Cardiac muscle cell (in vitro differentiated cells and primary cell): ENCODE results near the gene GAB2. TPM values are rescaled to one million over a fixed set of nuclear protein-coding genes. Genes with fewer than 3 reads are reported as not detected.
A peak's percentile ranks its signal among the peaks of the same experiment; 100 is the strongest.

ENCODE experiments used
- DNase-seq, 2 donors: peaks; one replicate each; pipeline versions ENCODE4 v3.0.0 to v3.0.0-alpha.2; 2010 to 2017; ENCODE audit warnings: low read depth in 1 of 2, low spot score in 1 of 2
- H3K27ac ChIP-seq: fragments of 200-600 bp; sonication (generic); 2 replicates; pipeline ENCODE4 v1.5.1; 2016
- H3K27me3 ChIP-seq: fragments of 200-600 bp; sonication (generic); 2 replicates; pipeline ENCODE4 v1.6.0; 2016; ENCODE audit warnings: control low read depth
- H3K36me3 ChIP-seq: fragments of 200-600 bp; sonication (generic); 2 replicates; pipeline ENCODE4 v1.5.1; 2016; ENCODE audit warnings: control low read depth
- H3K4me1 ChIP-seq: fragments of 200-600 bp; sonication (generic); 2 replicates; pipeline ENCODE4 v1.8.1; 2017; ENCODE audit warnings: low read depth, mild to moderate bottlenecking, mixed run types
- H3K4me3 ChIP-seq: fragments of 200-600 bp; sonication (generic); 2 replicates; pipeline ENCODE4 v1.5.1; 2016; ENCODE audit warnings: mild to moderate bottlenecking
- H3K9me3 ChIP-seq: fragments of 200-600 bp; sonication (generic); 2 replicates; pipeline ENCODE4 v1.5.1; 2017; ENCODE audit warnings: low read depth, mild to moderate bottlenecking, control low read depth
- polyA plus RNA-seq: library from polyadenylated mRNA; unstranded; fragments of >200 nt; fragmentation: Nextera tagmentation; extraction: Ambion mirVana; gene quantifications from 2 replicates; pipeline ENCODE4 v1.2.1, GENCODE V29; 2016
- total RNA-seq: library from RNA; depleted of rRNA; stranded (reverse); fragments of >200 nt; gene quantifications from 2 replicates; pipeline ENCODE4 v1.2.3, GENCODE V29; 2016
- TF ChIP-seq, protein P1 (sequence below): IDR thresholded peaks from 2 replicates; pipeline ENCODE4 v1.5.1; 2012; ENCODE audit warnings: low read depth, mild to moderate bottlenecking, low read length

Gene GAB2
- total and polyA plus RNA-seq, 2 experiments from 2014 or later = 5.3 to 18.0 TPM

DNA sequence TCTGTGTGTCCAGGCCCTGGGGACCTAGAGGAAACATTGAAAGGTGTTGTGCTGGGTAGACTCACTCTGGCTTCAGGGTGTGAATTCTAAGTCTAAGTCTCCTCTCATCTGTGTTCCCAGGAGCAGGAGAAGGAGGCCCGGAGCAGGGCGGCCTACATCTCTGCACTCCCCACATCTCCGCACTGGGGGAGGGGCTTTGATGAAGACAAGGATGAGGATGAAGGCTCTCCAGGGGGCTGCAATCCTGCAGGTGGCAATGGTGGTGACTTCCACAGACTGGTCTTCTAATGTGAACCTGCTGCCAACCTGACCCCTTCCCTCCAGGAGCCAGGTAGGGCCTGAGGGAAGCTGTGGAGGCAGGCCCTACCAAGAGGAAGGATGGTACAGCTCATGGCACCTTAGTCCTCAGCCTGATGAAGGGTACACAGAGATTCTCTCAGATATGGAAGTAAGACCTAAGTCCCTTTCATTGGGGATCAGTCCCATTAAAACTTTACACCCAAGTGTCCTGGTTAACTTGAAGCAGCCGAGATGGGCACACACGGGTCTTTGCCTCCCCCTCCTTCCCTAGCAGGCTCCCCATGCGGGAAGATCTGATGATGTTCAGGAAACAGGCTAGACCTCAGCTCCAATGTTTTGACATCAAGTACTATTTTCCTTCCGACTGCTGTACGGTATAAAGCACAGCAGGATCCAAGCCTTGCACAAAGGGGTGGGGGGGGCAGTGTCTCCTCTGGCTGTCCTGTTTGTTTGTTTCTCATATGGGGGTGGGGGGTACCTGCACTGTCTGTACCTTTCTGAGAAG, 203.9 kb downstream of the GAB2 start:
- TF ChIP-seq, protein P1, sequence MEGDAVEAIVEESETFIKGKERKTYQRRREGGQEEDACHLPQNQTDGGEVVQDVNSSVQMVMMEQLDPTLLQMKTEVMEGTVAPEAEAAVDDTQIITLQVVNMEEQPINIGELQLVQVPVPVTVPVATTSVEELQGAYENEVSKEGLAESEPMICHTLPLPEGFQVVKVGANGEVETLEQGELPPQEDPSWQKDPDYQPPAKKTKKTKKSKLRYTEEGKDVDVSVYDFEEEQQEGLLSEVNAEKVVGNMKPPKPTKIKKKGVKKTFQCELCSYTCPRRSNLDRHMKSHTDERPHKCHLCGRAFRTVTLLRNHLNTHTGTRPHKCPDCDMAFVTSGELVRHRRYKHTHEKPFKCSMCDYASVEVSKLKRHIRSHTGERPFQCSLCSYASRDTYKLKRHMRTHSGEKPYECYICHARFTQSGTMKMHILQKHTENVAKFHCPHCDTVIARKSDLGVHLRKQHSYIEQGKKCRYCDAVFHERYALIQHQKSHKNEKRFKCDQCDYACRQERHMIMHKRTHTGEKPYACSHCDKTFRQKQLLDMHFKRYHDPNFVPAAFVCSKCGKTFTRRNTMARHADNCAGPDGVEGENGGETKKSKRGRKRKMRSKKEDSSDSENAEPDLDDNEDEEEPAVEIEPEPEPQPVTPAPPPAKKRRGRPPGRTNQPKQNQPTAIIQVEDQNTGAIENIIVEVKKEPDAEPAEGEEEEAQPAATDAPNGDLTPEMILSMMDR = no peak
- H3K27me3 ChIP-seq = no peaks in the 10 kb centered on the region
- no peak overlapping the region for H3K4me3 ChIP-seq
- H3K27ac ChIP-seq = peak overlapping the region; percentile 45
- no peaks in the 10 kb centered on the region for H3K9me3 ChIP-seq
- DNase-seq = no peak
- peaks cover 15% of the 10 kb centered on the region for H3K36me3 ChIP-seq
- peaks cover 15% of the 10 kb centered on the region for H3K4me1 ChIP-seq

DNA sequence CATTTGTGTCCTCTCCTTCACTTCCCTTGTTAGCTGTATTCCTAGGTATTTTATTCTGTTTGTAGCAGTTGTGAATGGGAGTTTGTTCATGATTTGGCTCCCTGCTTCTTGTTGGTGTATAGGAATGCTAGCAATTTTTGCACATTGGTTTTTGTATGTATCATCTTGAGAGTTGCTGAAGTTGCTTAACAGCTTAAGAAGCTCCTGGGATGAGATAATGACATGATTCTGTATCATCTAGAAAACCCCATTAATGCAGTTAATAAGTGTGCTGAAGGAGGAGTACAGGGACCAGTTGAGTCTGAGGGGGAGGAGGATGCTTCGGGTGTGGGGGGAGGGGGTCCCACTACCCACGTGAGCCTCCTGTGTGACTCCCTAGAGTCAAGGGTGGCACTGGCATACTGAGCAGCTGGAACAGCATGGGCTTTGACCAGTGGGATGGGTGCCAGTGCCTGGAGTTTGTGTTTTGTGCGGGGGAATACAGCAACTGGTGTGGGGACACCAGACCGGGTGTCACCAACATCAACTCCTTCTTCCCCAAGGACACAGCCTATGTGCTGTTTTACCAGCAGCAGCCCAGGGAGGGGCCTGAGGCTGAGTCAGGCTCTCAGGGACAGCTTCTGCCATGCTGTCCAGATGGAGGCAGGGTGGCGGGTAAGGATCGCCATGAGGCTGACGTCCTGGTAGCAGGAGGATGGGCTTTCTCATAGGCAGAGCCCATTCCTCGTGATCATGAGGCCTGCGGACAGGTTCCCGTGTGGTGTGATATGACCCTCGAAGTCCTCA, 204.8 kb downstream of the GAB2 start:
- no peaks in the 10 kb centered on the region for H3K9me3 ChIP-seq
- peak; percentile 37 to 59 for DNase-seq
- no peak overlapping the region for H3K4me3 ChIP-seq
- peak overlapping the region; percentile 45 for H3K27ac ChIP-seq
- no peaks in the 10 kb centered on the region for H3K27me3 ChIP-seq
- peaks cover 15% of the 10 kb centered on the region for H3K4me1 ChIP-seq
- H3K36me3 ChIP-seq = peaks cover 12% of the 10 kb centered on the region
- TF ChIP-seq, protein P1 = no peak

DNA sequence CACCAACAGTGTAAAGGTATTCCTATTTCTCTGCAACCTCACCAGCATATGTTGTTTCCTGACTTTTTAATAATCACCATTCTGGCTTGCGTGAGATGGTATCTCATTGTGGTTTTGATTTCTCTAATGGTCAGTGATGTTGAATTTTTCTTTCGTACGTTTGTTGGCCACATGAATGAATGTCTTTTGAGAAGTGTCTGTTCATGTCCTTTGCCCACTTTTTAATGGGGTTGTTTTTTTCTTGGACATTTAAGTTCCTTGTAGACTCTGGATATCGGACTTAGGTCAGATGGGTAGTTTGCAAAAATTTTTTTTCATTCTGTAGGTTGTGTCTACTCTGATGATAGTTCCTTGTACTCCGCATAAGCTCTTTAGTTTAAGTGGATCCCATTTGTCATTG, 206.1 kb downstream of the GAB2 start:
- Histone ChIP-seq H3K9me3 (no peaks in the 10 kb centered on the region), H3K27me3 (no peaks in the 10 kb centered on the region), H3K4me1 (peaks cover 18% of the 10 kb centered on the region), H3K27ac (no peak overlapping the region), H3K4me3 (no peak overlapping the region), H3K36me3 (peaks cover 12% of the 10 kb centered on the region)
- no peak for DNase-seq
- TF ChIP-seq, protein P1 = no peak

DNA sequence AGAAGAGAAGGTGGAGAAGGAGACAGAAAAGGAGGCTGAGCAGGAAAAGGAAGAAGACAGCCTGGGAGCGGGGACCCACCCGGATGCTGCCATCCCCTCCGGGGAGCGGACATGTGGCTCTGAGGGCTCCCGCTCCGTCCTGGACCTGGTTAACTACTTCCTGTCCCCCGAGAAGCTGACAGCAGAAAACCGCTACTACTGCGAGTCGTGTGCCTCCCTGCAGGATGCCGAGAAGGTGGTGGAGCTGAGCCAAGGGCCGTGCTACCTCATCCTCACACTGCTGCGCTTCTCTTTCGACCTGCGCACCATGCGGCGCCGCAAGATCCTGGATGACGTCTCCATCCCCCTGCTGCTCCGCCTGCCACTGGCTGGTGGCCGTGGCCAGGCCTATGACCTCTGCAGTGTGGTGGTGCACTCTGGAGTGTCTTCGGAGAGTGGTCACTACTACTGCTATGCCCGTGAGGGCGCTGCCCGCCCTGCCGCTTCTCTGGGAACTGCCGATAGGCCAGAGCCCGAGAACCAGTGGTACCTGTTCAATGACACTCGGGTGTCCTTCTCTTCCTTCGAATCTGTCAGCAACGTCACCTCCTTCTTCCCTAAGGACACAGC, 207.5 kb downstream of the GAB2 start:
- no peak overlapping the region for H3K4me3 ChIP-seq
- TF ChIP-seq, protein P1 = no peak
- H3K4me1 ChIP-seq = peaks cover 27% of the 10 kb centered on the region
- no peak for DNase-seq
- no peaks in the 10 kb centered on the region for H3K27me3 ChIP-seq
- no peaks in the 10 kb centered on the region for H3K9me3 ChIP-seq
- peaks cover 9% of the 10 kb centered on the region for H3K36me3 ChIP-seq
- no peak overlapping the region for H3K27ac ChIP-seq

DNA sequence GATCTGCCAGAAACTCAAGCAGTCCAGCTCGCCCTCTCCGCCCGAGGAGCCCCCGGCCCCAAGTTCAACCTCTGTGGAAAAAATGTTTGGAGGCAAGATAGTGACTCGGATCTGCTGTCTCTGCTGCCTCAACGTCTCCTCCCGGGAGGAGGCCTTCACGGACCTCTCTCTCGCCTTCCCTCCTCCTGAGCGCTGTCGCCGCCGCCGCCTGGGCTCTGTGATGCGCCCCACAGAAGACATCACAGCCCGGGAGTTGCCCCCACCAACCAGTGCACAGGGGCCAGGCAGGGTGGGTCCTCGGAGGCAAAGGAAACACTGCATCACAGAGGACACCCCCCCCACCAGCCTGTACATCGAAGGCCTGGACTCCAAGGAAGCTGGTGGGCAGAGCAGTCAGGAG, 208.1 kb downstream of the GAB2 start:
- Histone ChIP-seq H3K36me3 (peaks cover 7% of the 10 kb centered on the region), H3K4me1 (peaks cover 27% of the 10 kb centered on the region), H3K9me3 (no peaks in the 10 kb centered on the region), H3K4me3 (no peak overlapping the region), H3K27ac (no peak overlapping the region), H3K27me3 (no peaks in the 10 kb centered on the region)
- TF ChIP-seq, protein P1 = no peak
- no peak for DNase-seq
